Muscle layer of colon (tissue), 2 donors: ENCODE measurements around the gene SIX6.

Experiments used
- H3K27ac ChIP-seq: one replicate; pipeline ENCODE4 v1.7.0; 2013; ENCODE audit warnings: low read depth, mild to moderate bottlenecking, low read length, moderate library complexity
- H3K27me3 ChIP-seq, 2 donors: one replicate each; pipeline ENCODE4 v1.7.0; 2013; ENCODE audit warnings: low read length in 2 of 2, mild to moderate bottlenecking in 2 of 2; ENCODE audit not compliant: insufficient read depth in 2 of 2, control insufficient read depth in 1 of 2
- H3K36me3 ChIP-seq: one replicate; pipeline ENCODE4 v1.7.0; 2013; ENCODE audit warnings: mild to moderate bottlenecking, low read length; ENCODE audit not compliant: insufficient read depth
- H3K4me1 ChIP-seq: one replicate; pipeline ENCODE4 v1.7.0; 2013; ENCODE audit warnings: mild to moderate bottlenecking, low read length; ENCODE audit not compliant: insufficient read depth
- H3K4me3 ChIP-seq, 2 donors: one replicate each; pipeline ENCODE4 v1.7.0; 2013; ENCODE audit warnings: low read length in 2 of 2, low read depth in 1 of 2, mild to moderate bottlenecking in 1 of 2, moderate library complexity in 1 of 2
- H3K9ac ChIP-seq: one replicate; pipeline ENCODE4 v1.7.0; 2013; ENCODE audit warnings: low read length
- H3K9me3 ChIP-seq: one replicate; pipeline ENCODE4 v1.7.0; 2013; ENCODE audit warnings: mild to moderate bottlenecking, low read length
- donor health status: abdominal sarcoma.
- donor health status: Adenocarcinoma of cecum.

SIX6 gene

GRCh38 chr14:60506010-60506409 lies 2.9 kb upstream of the SIX6 start:
- Histone ChIP-seq H3K27me3 (peaks cover 73 to 74% of the 10 kb centered on the region in 2 donors), H3K4me3 (no peak overlapping the region), H3K4me1 (peaks cover 21% of the 10 kb centered on the region), H3K27ac (no peak overlapping the region), H3K36me3 (no peaks in the 10 kb centered on the region), H3K9me3 (no peaks in the 10 kb centered on the region), H3K9ac (no peak overlapping the region)

GRCh38 chr14:60506462-60506984 lies 2.4 kb upstream of the SIX6 start:
- peaks cover 21% of the 10 kb centered on the region for H3K4me1 ChIP-seq

GRCh38 chr14:60506985-60507829 lies 1.7 kb upstream of the SIX6 start:
- H3K9me3 ChIP-seq = no peaks in the 10 kb centered on the region
- H3K4me3 ChIP-seq = peak overlapping the region in 1 of 2 donors; percentile 7
- peaks cover 83 to 86% of the 10 kb centered on the region in 2 donors for H3K27me3 ChIP-seq
- no peak overlapping the region for H3K9ac ChIP-seq
- H3K4me1 ChIP-seq = peaks cover 21% of the 10 kb centered on the region
- no peak overlapping the region for H3K27ac ChIP-seq
- H3K36me3 ChIP-seq = no peaks in the 10 kb centered on the region

More at GRCh38 chr14:60506462-60506984, 2.4 kb upstream of the SIX6 start:
- Histone ChIP-seq H3K27ac (no peak overlapping the region), H3K9ac (no peak overlapping the region), H3K27me3 (peaks cover 76 to 79% of the 10 kb centered on the region in 2 donors), H3K36me3 (no peaks in the 10 kb centered on the region), H3K9me3 (no peaks in the 10 kb centered on the region), H3K4me3 (peak overlapping the region in 1 of 2 donors; percentile 7)

GRCh38 chr14:60508363-60508706 lies 611 bp upstream of the SIX6 start:
- H3K27me3 ChIP-seq = peaks cover 86 to 97% of the 10 kb centered on the region in 2 donors
- H3K9me3 ChIP-seq = no peaks in the 10 kb centered on the region
- H3K4me3 ChIP-seq = no peak overlapping the region
- no peak overlapping the region for H3K9ac ChIP-seq
- peaks cover 21% of the 10 kb centered on the region for H3K4me1 ChIP-seq
- no peak overlapping the region for H3K27ac ChIP-seq
- H3K36me3 ChIP-seq = no peaks in the 10 kb centered on the region

GRCh38 chr14:60509438-60510253 lies 700 bp downstream of the SIX6 start:
- Histone ChIP-seq H3K36me3 (no peaks in the 10 kb centered on the region), H3K9me3 (no peaks in the 10 kb centered on the region), H3K27me3 (peaks cover 94 to 100% of the 10 kb centered on the region in 2 donors), H3K4me1 (peaks cover 21% of the 10 kb centered on the region), H3K4me3 (no peak overlapping the region), H3K9ac (no peak overlapping the region), H3K27ac (no peak overlapping the region)

- peaks cover 21% of the 10 kb centered on the region for H3K4me1 ChIP-seq
- peak overlapping the region in 1 of 2 donors; percentile 14 for H3K4me3 ChIP-seq
- H3K9ac ChIP-seq = no peak overlapping the region
- no peaks in the 10 kb centered on the region for H3K9me3 ChIP-seq
- no peaks in the 10 kb centered on the region for H3K36me3 ChIP-seq
- peaks cover 92 to 100% of the 10 kb centered on the region in 2 donors for H3K27me3 ChIP-seq
- no peak overlapping the region for H3K27ac ChIP-seq
Observed at GRCh38 chr14:60510254-60510950, 1.5 kb downstream of the SIX6 start.

- peak overlapping the region in 1 of 2 donors; percentile 32 for H3K4me3 ChIP-seq
- H3K9me3 ChIP-seq = no peaks in the 10 kb centered on the region
- no peaks in the 10 kb centered on the region for H3K36me3 ChIP-seq
- peaks cover 85 to 100% of the 10 kb centered on the region in 2 donors for H3K27me3 ChIP-seq
- no peak overlapping the region for H3K9ac ChIP-seq
- no peak overlapping the region for H3K27ac ChIP-seq
- H3K4me1 ChIP-seq = peaks cover 21% of the 10 kb centered on the region
Observed at GRCh38 chr14:60510951-60511599, 2.1 kb downstream of the SIX6 start.

- Histone ChIP-seq H3K27ac (no peak overlapping the region), H3K27me3 (peaks cover 84 to 100% of the 10 kb centered on the region in 2 donors), H3K36me3 (no peaks in the 10 kb centered on the region), H3K9ac (no peak overlapping the region), H3K4me3 (no peak overlapping the region), H3K9me3 (no peaks in the 10 kb centered on the region), H3K4me1 (peaks cover 17% of the 10 kb centered on the region)
Observed at GRCh38 chr14:60512126-60512525, 3.2 kb downstream of the SIX6 start.

GRCh38 chr14:60512973-60513571 lies 4.1 kb downstream of the SIX6 start:
- Histone ChIP-seq H3K4me3 (no peak overlapping the region), H3K9me3 (no peaks in the 10 kb centered on the region), H3K27me3 (peaks cover 75 to 94% of the 10 kb centered on the region in 2 donors), H3K36me3 (no peaks in the 10 kb centered on the region), H3K27ac (no peak overlapping the region), H3K9ac (no peak overlapping the region), H3K4me1 (peaks cover 10% of the 10 kb centered on the region)

- H3K27me3 ChIP-seq = peaks cover 63 to 81% of the 10 kb centered on the region in 2 donors
- H3K36me3 ChIP-seq = no peaks in the 10 kb centered on the region
- no peak overlapping the region for H3K9ac ChIP-seq
- peak overlapping the region in 1 of 2 donors; percentile 42 for H3K4me3 ChIP-seq
- peaks cover 10% of the 10 kb centered on the region for H3K4me1 ChIP-seq
- H3K9me3 ChIP-seq = no peaks in the 10 kb centered on the region
- no peak overlapping the region for H3K27ac ChIP-seq
Observed at GRCh38 chr14:60514378-60514740, 5.4 kb downstream of the SIX6 start.
